SH-SY5Y (cell line): ENCODE measurements around the gene ZIC3.

Source experiments
- GATA2 ChIP-seq: IDR thresholded peaks from 2 replicates; pipeline ENCODE4 v1.6.1; 2011; ENCODE audit warnings: mild to moderate bottlenecking, low read depth, low read length
- GATA3 ChIP-seq: IDR thresholded peaks from 2 replicates; pipeline ENCODE4 v1.6.1; 2011; ENCODE audit warnings: low read depth, mild to moderate bottlenecking, low read length, moderate library complexity

- TF ChIP-seq GATA2 (no peak), GATA3 (no peak)
Observed at GRCh38 chrX:137565318-137565904, 516 bp upstream of the ZIC3 start.
